ENCODE measurements around the gene ZKSCAN8. TPM values are rescaled to one million over a fixed set of nuclear protein-coding genes. Genes with fewer than 3 reads are reported as not detected.

Gene ZKSCAN8
- total RNA-seq, 1 donor = 25.7 TPM

- peak within 1 kb of the TSS; percentile 84 for H3K4me3 ChIP-seq (ENCODE audit: insufficient read depth, low read length)
- peaks cover 3% of the 10 kb centered on the region for H4K20me1 ChIP-seq (ENCODE audit: insufficient read depth, low read length)
- H3K27me3 ChIP-seq (ENCODE audit: insufficient read depth, low read length) = no peaks in the 10 kb centered on the region
- H3K4me1 ChIP-seq (ENCODE audit: insufficient read depth, low read length) = peaks cover 4% of the 10 kb centered on the region
- TF ChIP-seq CTCF (IDR thresholded peaks at IDR 0.05; ENCODE audit: extremely low read depth, low read depth, low read length) = no peak
- peaks cover 9% of the 10 kb centered on the region for H3K36me3 ChIP-seq (ENCODE audit: insufficient read depth, low read length)
- DNase-seq (ENCODE audit: insufficient read length, low spot score, missing footprints) = peak; percentile 86
- H3K9me3 ChIP-seq (ENCODE audit: low read depth, low read length) = no peaks in the 10 kb centered on the region
- H3K27ac ChIP-seq (ENCODE audit: low read depth, low read length) = peak within 1 kb of the TSS; percentile 50
- H3K4me2 ChIP-seq (ENCODE audit: insufficient read depth, low read length) = peak within 1 kb of the TSS; percentile 83
- H2AFZ ChIP-seq (ENCODE audit: low read length) = peak within 1 kb of the TSS; percentile 98
- H3K79me2 ChIP-seq (ENCODE audit: insufficient read depth, low read length) = peaks cover 55% of the 10 kb centered on the region
Observed at GRCh38 chr6:28124350-28124970, 17.2 kb upstream of the ZKSCAN8 start, which contains the start of gene ZSCAN16. ZSCAN16 (plus strand) TSS chr6:28124609; CDS start chr6:28125444, 835 bp downstream.

- peak overlapping the region; percentile 98 for H2AFZ ChIP-seq (ENCODE audit: low read length)
- H3K79me2 ChIP-seq (ENCODE audit: insufficient read depth, low read length) = peaks cover 60% of the 10 kb centered on the region
- H3K36me3 ChIP-seq (ENCODE audit: insufficient read depth, low read length) = peaks cover 12% of the 10 kb centered on the region
- peaks cover 3% of the 10 kb centered on the region for H4K20me1 ChIP-seq (ENCODE audit: insufficient read depth, low read length)
- H3K27ac ChIP-seq (ENCODE audit: low read depth, low read length) = peak overlapping the region; percentile 50
- no peaks in the 10 kb centered on the region for H3K9me3 ChIP-seq (ENCODE audit: low read depth, low read length)
- H3K4me2 ChIP-seq (ENCODE audit: insufficient read depth, low read length) = peak overlapping the region; percentile 83
- peak overlapping the region; percentile 84 for H3K4me3 ChIP-seq (ENCODE audit: insufficient read depth, low read length)
- DNase-seq (ENCODE audit: insufficient read length, low spot score, missing footprints) = no peak
- H3K4me1 ChIP-seq (ENCODE audit: insufficient read depth, low read length) = peaks cover 4% of the 10 kb centered on the region
- no peak for TF ChIP-seq CTCF (IDR thresholded peaks at IDR 0.05; ENCODE audit: extremely low read depth, low read depth, low read length)
- H3K27me3 ChIP-seq (ENCODE audit: insufficient read depth, low read length) = no peaks in the 10 kb centered on the region
Observed at GRCh38 chr6:28124971-28125353, 16.7 kb upstream of the ZKSCAN8 start.

- H3K27ac ChIP-seq (ENCODE audit: low read depth, low read length) = no peak overlapping the region
- H3K79me2 ChIP-seq (ENCODE audit: insufficient read depth, low read length) = peaks cover 65% of the 10 kb centered on the region
- H3K4me3 ChIP-seq (ENCODE audit: insufficient read depth, low read length) = no peak overlapping the region
- peak overlapping the region; percentile 83 for H3K4me2 ChIP-seq (ENCODE audit: insufficient read depth, low read length)
- H3K27me3 ChIP-seq (ENCODE audit: insufficient read depth, low read length) = no peaks in the 10 kb centered on the region
- H3K9me3 ChIP-seq (ENCODE audit: low read depth, low read length) = no peaks in the 10 kb centered on the region
- peaks cover 11% of the 10 kb centered on the region for H3K36me3 ChIP-seq (ENCODE audit: insufficient read depth, low read length)
- peaks cover 4% of the 10 kb centered on the region for H3K4me1 ChIP-seq (ENCODE audit: insufficient read depth, low read length)
- no peak overlapping the region for H2AFZ ChIP-seq (ENCODE audit: low read length)
- no peak for TF ChIP-seq CTCF (IDR thresholded peaks at IDR 0.05; ENCODE audit: extremely low read depth, low read depth, low read length)
- peaks cover 3% of the 10 kb centered on the region for H4K20me1 ChIP-seq (ENCODE audit: insufficient read depth, low read length)
- no peak for DNase-seq (ENCODE audit: insufficient read length, low spot score, missing footprints)
Observed at GRCh38 chr6:28125401-28125800, 16.3 kb upstream of the ZKSCAN8 start.

GRCh38 chr6:28134015-28134414, 7.7 kb upstream of the ZKSCAN8 start:
- Histone ChIP-seq H3K36me3 (ENCODE audit: insufficient read depth, low read length) (peaks cover 5% of the 10 kb centered on the region), H3K27me3 (ENCODE audit: insufficient read depth, low read length) (no peaks in the 10 kb centered on the region), H3K27ac (ENCODE audit: low read depth, low read length) (no peak overlapping the region), H3K9me3 (ENCODE audit: low read depth, low read length) (no peaks in the 10 kb centered on the region), H4K20me1 (ENCODE audit: insufficient read depth, low read length) (no peaks in the 10 kb centered on the region), H3K4me3 (ENCODE audit: insufficient read depth, low read length) (no peak overlapping the region), H3K4me1 (ENCODE audit: insufficient read depth, low read length) (peaks cover 20% of the 10 kb centered on the region), H2AFZ (ENCODE audit: low read length) (no peak overlapping the region), H3K79me2 (ENCODE audit: insufficient read depth, low read length) (peaks cover 85% of the 10 kb centered on the region), H3K4me2 (ENCODE audit: insufficient read depth, low read length) (no peak overlapping the region)
- DNase-seq (ENCODE audit: insufficient read length, low spot score, missing footprints) = peak; percentile 32
- peak; percentile 58 for TF ChIP-seq CTCF (IDR thresholded peaks at IDR 0.05; ENCODE audit: extremely low read depth, low read depth, low read length)
